Osteocyte (in vitro differentiated cells): Measurements from ENCODE around the gene AMHR2. TPM values are rescaled to one million over a fixed set of nuclear protein-coding genes. Genes with fewer than 3 reads are reported as not detected.
"Not testable (repeated sequence)": the region's sequence is repeated elsewhere in the genome, so short reads cannot be mapped to it uniquely, and the experiment has no call there.

Experiments used
- DNase-seq: peaks from one replicate; pipeline ENCODE4 v3.0.0; 2021; ENCODE audit warnings: mixed read lengths; ENCODE audit not compliant: unreplicated experiment; ENCODE audit errors: extremely low spot score
- H3K27ac Mint-ChIP-seq: one replicate; pipeline ENCODE4 v1.8.0; 2021; ENCODE audit warnings: mild to moderate bottlenecking, mixed read lengths; ENCODE audit not compliant: unreplicated experiment
- H3K27me3 Mint-ChIP-seq: one replicate; pipeline ENCODE4 v1.8.0; 2021; ENCODE audit warnings: mixed read lengths; ENCODE audit not compliant: unreplicated experiment
- H3K36me3 Mint-ChIP-seq: one replicate; pipeline ENCODE4 v1.8.0; 2021; ENCODE audit warnings: mixed read lengths; ENCODE audit not compliant: unreplicated experiment
- H3K4me1 Mint-ChIP-seq: one replicate; pipeline ENCODE4 v1.8.0; 2021; ENCODE audit warnings: mixed read lengths; ENCODE audit not compliant: unreplicated experiment
- H3K4me3 Mint-ChIP-seq: one replicate; pipeline ENCODE4 v1.8.0; 2021; ENCODE audit warnings: mild to moderate bottlenecking, moderate library complexity, mixed read lengths; ENCODE audit not compliant: unreplicated experiment
- H3K9me3 Mint-ChIP-seq: one replicate; pipeline ENCODE4 v1.8.0; 2021; ENCODE audit warnings: mixed read lengths; ENCODE audit not compliant: unreplicated experiment
- total RNA-seq: library from RNA; stranded (reverse); gene quantifications from 2 replicates; pipeline ENCODE4 v1.2.1, GENCODE V29; 2021
- TF ChIP-seq, protein P1 (sequence below): fragments of 200-600 bp; sonication (generic); IDR thresholded peaks from 2 replicates; pipeline ENCODE4 v1.5.0; 2021; ENCODE audit warnings: antibody characterized with exemption, mild to moderate bottlenecking, moderate library complexity

The AMHR2 gene
- total RNA-seq, 1 donor from 2014 or later, result not detected

DNA sequence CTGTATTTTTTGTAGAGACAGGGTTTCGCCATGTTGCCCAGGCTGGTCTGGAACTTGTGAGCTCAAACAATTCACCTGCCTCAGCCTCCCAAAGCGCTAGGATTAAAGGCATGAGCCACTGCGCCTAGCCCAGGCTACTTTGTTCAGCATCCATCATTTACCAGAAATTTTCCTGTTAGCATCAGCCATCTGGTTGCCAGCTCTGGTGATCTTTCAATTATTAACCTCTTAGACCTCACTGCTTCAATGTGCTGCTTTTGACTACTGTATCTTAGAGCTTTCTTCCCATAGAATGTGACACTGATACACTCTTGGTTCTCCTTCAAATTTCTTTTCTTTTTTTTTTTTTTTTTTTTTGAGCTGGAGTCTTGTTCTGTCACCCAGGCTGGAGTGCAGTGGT is 5.4 kb upstream of the AMHR2 start:
- Mint-ChIP-seq H3K4me1 (peaks cover 27% of the 10 kb centered on the region), H3K9me3 (no peaks in the 10 kb centered on the region), H3K27ac (no peak overlapping the region), H3K4me3 (no peak overlapping the region), H3K36me3 (no peaks in the 10 kb centered on the region), H3K27me3 (no peaks in the 10 kb centered on the region)
- TF ChIP-seq, protein P1, sequence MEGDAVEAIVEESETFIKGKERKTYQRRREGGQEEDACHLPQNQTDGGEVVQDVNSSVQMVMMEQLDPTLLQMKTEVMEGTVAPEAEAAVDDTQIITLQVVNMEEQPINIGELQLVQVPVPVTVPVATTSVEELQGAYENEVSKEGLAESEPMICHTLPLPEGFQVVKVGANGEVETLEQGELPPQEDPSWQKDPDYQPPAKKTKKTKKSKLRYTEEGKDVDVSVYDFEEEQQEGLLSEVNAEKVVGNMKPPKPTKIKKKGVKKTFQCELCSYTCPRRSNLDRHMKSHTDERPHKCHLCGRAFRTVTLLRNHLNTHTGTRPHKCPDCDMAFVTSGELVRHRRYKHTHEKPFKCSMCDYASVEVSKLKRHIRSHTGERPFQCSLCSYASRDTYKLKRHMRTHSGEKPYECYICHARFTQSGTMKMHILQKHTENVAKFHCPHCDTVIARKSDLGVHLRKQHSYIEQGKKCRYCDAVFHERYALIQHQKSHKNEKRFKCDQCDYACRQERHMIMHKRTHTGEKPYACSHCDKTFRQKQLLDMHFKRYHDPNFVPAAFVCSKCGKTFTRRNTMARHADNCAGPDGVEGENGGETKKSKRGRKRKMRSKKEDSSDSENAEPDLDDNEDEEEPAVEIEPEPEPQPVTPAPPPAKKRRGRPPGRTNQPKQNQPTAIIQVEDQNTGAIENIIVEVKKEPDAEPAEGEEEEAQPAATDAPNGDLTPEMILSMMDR, result no peak
- DNase-seq, result no peak

DNA sequence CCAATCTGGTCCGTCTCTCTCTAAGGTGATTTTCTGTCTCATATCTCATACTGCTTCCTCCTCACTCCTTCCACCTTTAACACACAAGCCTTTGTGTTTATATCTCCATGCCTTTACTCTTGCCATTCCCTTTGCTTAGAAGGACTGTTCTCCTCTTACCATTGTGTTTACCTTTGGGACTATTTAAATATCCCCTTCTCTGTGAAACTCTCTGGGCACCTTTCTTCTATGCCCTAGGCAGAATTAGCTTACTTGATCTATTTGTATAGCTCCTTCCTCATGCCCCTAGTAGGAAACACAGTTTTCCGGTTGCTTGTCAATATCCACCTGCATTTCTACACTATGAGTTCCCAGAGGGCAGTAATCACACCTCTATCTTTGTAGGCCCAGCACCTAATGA is 3.9 kb upstream of the AMHR2 start:
- Mint-ChIP-seq H3K4me3 (no peak overlapping the region), H3K4me1 (peaks cover 21% of the 10 kb centered on the region), H3K27me3 (no peaks in the 10 kb centered on the region), H3K36me3 (no peaks in the 10 kb centered on the region), H3K27ac (no peak overlapping the region), H3K9me3 (no peaks in the 10 kb centered on the region)
- DNase-seq, result no peak
- TF ChIP-seq, protein P1, result no peak

DNA sequence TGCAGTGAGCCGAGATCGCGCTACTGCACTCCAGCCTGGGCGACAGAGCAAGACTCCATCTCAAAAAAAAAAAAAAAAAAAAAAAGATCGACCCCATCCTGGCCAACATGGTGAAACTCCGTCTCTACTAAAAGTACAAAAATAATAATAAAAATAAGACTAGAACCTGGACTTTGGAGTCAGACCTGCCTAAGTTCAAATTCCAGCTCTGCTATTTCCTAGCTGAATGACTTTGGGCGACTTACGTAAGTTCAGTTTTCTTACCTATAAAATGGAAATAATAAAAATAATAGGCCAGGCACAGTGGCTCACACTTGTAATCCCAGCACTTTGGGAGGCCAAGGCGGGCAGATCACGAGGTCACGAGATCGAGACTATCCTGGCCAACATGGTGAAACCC is 1.4 kb upstream of the AMHR2 start:
- not testable (repeated sequence) for DNase-seq, H3K9me3 Mint-ChIP-seq, H3K27ac Mint-ChIP-seq, H3K27me3 Mint-ChIP-seq, H3K4me3 Mint-ChIP-seq, H3K36me3 Mint-ChIP-seq
- peaks cover 10% of the 10 kb centered on the region for H3K4me1 Mint-ChIP-seq

DNA sequence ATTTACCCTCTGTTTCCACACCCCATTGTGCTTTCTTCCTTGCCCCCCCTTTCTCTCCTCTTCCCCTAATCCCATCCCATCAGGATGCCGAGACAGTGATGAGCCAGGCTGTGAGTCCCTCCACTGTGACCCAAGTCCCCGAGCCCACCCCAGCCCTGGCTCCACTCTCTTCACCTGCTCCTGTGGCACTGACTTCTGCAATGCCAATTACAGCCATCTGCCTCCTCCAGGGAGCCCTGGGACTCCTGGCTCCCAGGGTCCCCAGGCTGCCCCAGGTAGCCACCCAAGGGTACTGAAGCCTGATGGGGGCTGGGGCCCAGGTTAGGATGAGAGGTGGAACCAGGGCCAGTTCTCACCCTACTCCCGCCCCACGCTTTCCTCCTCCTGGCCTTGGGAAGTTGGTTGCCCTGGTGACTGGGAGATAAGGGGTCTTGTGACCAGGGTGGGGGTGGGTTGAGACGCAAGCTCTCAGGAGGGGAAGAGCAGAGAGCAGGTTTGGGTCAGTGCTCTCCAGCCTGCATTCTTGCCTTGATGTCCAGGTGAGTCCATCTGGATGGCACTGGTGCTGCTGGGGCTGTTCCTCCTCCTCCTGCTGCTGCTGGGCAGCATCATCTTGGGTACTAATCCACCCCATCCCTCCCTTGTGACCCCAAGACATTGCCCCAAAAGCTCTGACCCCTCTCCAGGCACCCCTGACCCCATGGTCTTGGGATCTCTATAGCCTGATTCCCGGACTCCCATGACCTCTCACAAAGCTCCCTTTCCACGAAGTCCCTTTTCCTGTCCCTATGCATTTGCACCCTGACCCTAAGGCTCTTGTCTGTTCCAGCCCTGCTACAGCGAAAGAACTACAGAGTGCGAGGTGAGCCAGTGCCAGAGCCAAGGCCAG is 1.2 kb downstream of the AMHR2 start:
- no peak for DNase-seq
- H3K9me3 Mint-ChIP-seq, result no peaks in the 10 kb centered on the region
- no peaks in the 10 kb centered on the region for H3K27me3 Mint-ChIP-seq
- H3K27ac Mint-ChIP-seq, result no peak overlapping the region
- TF ChIP-seq, protein P1, result no peak
- H3K4me1 Mint-ChIP-seq, result peaks cover 8% of the 10 kb centered on the region
- H3K36me3 Mint-ChIP-seq, result no peaks in the 10 kb centered on the region
- H3K4me3 Mint-ChIP-seq, result no peak overlapping the region

DNA sequence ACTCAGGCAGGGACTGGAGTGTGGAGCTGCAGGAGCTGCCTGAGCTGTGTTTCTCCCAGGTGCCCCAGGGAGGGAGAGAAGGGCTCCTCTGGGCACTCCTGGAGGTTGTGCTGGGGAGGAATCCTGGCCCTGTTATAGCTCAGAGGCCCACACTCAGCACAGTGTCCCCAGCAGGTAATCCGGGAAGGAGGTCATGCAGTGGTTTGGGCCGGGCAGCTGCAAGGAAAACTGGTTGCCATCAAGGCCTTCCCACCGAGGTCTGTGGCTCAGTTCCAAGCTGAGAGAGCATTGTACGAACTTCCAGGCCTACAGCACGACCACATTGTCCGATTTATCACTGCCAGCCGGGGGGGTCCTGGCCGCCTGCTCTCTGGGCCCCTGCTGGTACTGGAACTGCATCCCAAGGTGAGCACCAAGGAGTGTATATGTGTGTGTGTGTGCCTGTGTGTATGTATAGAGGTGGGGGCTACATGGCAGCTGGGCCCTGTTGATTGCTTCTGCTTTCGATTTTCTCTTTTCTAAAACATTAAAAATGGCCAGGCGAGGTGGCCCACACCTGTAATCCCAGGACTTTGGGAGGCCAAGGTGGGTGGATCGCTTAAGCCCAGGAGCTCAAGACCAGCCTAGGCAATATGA is 2.0 kb downstream of the AMHR2 start:
- Mint-ChIP-seq H3K36me3 (no peaks in the 10 kb centered on the region), H3K9me3 (no peaks in the 10 kb centered on the region), H3K4me3 (no peak overlapping the region), H3K27me3 (no peaks in the 10 kb centered on the region), H3K27ac (no peak overlapping the region), H3K4me1 (peaks cover 7% of the 10 kb centered on the region)
- DNase-seq, result no peak
- TF ChIP-seq, protein P1, result no peak
